HG02759 (cell line): Measurements from ENCODE around the gene TMEM174.
"Not testable (repeated sequence)": the region's sequence is repeated elsewhere in the genome, so short reads cannot be mapped to it uniquely, and the experiment has no call there.

Experiments
- ATAC-seq: cut with Tn5 transposase; IDR thresholded peaks from one replicate; pipeline ENCODE4 v1.9.1; 2021; ENCODE audit warnings: mild to moderate bottlenecking, moderate library complexity; ENCODE audit not compliant: unreplicated experiment

Gene TMEM174

DNA sequence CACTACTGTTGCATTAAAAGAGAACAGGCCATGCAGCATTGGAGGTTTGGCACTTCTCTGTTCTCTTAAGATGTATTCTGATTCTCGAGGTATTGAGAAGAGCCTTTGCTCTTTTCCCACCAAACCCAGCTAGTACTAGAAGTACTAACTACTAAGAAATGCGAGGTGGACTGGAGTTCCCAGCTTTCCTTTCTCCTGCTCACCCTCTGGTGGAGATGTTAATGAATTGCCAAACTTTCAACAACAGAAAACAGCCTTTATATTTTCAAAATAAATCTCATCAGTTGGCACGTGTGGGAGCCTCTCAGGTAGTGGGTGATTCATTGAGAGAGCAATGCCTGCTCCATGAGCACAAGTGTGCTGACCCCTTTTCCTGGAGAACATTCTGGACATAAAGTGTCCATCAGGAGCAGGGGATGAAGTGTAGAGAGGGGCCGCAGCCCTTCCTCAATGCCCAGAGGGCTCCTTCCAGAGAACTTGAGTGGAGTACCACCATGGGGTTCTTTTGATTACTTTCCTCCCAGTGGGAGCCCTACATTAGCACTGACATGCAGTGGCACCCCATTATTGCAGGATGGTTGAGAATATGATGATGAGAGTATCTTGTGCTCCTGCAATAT, 45.7 kb downstream of the TMEM174 start:
- ATAC-seq = no peak

DNA sequence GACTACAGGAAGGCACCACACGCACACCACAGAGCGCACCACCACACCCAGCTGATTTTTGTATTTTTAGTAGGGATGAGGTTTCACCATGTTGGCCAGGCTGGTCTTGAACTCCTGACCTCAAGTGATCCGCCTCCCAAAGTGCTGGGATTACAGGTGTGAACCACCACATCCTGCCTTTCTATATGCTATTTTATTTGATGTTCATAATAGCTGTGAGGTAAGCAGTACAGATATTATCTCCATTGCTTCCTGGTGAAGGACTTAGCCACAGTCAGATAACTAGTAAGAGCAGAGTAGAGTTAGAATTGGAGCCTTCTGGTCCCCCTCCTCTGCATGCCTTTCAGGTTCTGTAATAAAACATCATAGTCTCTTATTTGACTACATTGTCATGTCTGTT, 46.3 kb downstream of the TMEM174 start:
- not testable (repeated sequence) for ATAC-seq

DNA sequence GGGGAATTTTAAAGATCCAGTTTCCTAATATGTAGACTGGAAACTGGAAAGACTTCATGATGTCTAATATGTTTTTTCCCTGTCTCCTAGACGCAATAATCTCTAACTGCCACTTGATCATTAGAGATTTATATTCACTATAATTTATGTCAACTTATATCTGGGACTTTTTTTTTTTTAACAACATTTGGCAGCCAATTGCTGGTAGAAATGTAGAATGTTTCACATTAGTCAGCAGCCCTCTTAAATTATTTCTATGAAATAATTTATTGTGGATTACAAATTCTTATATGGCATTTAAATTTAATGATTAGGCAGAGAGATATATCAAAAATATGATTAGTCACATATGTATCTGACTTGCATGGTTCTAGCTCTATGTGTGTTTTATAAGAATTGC, 48.2 kb downstream of the TMEM174 start:
- ATAC-seq = no peak

DNA sequence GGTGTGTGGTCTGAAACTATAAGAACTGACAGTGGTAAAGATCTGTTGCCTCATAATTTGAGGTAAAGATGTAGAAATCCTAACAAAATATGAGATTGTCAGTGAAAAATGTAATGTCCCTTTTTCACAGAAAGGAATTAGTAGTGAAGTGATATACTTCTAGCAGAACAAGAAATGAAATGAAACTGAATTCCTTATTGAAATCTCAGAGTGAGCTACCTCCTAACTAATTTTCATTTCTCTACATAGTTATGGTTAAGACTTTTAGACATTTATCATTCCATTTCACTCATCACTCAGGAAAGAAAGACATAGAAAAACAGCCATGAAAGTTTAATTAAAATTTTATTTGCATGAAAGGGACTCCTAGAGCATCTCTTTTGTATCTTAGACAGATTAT, 48.7 kb downstream of the TMEM174 start:
- ATAC-seq = no peak

- ATAC-seq = no peak
These were observed 49.2 kb downstream of the TMEM174 start for GRCh38 chr5:73222173-73222572.
